ENCODE results near the gene SYNC.

- no peak for TF ChIP-seq EZH2 (IDR thresholded peaks at IDR 0.05; ENCODE audit: borderline replicate concordance, low read length)
- TF ChIP-seq, protein P1, sequence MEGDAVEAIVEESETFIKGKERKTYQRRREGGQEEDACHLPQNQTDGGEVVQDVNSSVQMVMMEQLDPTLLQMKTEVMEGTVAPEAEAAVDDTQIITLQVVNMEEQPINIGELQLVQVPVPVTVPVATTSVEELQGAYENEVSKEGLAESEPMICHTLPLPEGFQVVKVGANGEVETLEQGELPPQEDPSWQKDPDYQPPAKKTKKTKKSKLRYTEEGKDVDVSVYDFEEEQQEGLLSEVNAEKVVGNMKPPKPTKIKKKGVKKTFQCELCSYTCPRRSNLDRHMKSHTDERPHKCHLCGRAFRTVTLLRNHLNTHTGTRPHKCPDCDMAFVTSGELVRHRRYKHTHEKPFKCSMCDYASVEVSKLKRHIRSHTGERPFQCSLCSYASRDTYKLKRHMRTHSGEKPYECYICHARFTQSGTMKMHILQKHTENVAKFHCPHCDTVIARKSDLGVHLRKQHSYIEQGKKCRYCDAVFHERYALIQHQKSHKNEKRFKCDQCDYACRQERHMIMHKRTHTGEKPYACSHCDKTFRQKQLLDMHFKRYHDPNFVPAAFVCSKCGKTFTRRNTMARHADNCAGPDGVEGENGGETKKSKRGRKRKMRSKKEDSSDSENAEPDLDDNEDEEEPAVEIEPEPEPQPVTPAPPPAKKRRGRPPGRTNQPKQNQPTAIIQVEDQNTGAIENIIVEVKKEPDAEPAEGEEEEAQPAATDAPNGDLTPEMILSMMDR (conservative IDR thresholded peaks at IDR 0.05 in 1 of 2, IDR thresholded peaks at IDR 0.05 in 1 of 2; ENCODE audit: extremely low read depth in 1 of 2, insufficient read depth in 1 of 2, low read depth in 1 of 2, low read length in 2 of 2): no peak
Measured at GRCh38 chr1:32647308-32648134, 55.0 kb downstream of the SYNC start.
